Stimulated activated CD4-positive, alpha-beta T cell treated with anti-CD3 and anti-CD28 coated beads, Interleukin-2, amount 100 ng/mL, for 4 hours (primary cell): ENCODE results near the gene STH.
"Not testable (repeated sequence)": the region's sequence is repeated elsewhere in the genome, so short reads cannot be mapped to it uniquely, and the experiment has no call there.

Experiments used
- DNase-seq: peaks from one replicate; pipeline ENCODE4 v3.0.0-alpha.2; 2020; ENCODE audit warnings: low read depth

The STH gene

GRCh38 chr17:46007461-46007965 lies 8.5 kb downstream of the STH start:
- no peak for DNase-seq

DNA sequence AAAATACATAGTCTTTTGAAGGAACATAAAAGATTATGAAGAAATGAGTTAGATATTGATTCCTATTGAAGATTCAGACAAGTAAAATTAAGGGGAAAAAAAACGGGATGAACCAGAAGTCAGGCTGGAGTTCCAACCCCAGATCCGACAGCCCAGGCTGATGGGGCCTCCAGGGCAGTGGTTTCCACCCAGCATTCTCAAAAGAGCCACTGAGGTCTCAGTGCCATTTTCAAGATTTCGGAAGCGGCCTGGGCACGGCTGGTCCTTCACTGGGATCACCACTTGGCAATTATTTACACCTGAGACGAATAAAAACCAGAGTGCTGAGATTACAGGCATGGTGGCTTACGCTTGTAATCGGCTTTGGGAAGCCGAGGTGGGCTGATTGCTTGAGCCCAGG lies 9.5 kb downstream of the STH start:
- DNase-seq: no peak

- DNase-seq: no peak
These were observed 10.9 kb downstream of the STH start for GRCh38 chr17:46009681-46010596.

GRCh38 chr17:46010597-46011186 lies 11.6 kb downstream of the STH start:
- DNase-seq: no peak

GRCh38 chr17:46011711-46012505 lies 12.9 kb downstream of the STH start:
- DNase-seq: no peak

GRCh38 chr17:46012506-46013079 lies 13.5 kb downstream of the STH start:
- no peak for DNase-seq

GRCh38 chr17:46013127-46013501 lies 14.1 kb downstream of the STH start:
- no peak for DNase-seq

DNA sequence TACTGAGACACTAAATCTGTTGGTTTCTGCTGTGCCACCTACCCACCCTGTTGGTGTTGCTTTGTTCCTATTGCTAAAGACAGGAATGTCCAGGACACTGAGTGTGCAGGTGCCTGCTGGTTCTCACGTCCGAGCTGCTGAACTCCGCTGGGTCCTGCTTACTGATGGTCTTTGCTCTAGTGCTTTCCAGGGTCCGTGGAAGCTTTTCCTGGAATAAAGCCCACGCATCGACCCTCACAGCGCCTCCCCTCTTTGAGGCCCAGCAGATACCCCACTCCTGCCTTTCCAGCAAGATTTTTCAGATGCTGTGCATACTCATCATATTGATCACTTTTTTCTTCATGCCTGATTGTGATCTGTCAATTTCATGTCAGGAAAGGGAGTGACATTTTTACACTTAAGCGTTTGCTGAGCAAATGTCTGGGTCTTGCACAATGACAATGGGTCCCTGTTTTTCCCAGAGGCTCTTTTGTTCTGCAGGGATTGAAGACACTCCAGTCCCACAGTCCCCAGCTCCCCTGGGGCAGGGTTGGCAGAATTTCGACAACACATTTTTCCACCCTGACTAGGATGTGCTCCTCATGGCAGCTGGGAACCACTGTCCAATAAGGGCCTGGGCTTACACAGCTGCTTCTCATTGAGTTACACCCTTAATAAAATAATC lies 14.6 kb downstream of the STH start:
- DNase-seq: no peak

DNA sequence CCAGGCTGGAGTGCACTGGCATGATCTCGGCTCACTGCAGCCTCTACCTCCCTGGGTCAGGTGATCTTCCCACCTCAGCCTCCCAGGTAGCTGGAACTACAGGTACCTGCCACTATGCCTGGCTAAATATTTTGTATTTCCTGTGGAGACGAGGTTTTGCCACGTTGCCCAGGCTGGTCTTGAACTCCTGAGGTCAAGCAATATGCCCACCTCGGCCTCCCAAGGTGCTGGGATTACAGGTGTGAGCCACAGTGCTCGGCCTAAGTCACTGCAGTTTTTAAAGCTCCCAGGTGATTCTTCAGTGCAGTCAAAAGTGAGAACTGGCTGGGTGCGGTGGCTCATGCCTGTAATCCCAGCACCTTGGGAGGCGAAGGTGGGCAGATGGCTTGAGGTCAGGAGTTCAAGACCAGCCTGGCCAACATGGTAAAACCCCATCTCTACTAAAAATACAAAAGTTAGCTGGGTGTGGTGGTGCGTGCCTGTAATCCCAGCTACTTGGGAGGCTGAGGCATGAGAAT lies 20.4 kb downstream of the STH start:
- DNase-seq: not testable (repeated sequence)

GRCh38 chr17:46020023-46020761 lies 21.1 kb downstream of the STH start:
- peak; percentile 14 for DNase-seq

DNA sequence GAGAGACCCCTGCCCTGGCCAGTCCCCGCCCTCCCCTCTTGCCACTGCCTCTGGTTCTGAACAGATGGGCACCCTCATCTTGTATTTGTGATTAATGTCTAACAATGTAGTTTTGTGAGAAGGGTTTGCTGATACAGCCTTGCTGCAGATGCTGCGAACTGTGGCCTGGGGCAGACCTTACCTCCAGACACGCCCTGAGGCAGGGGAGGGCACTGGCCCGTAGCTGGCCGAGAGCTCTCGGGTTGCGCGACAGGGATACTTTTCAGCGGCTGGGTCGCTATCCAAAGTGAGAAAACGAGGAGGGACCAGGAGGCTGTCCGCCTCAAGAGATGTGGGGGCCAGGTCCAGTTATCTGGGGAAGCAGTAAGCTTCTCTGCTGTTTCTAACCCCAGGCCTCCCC lies 21.9 kb downstream of the STH start:
- no peak for DNase-seq

- DNase-seq: not testable (repeated sequence)
These were observed 24.3 kb downstream of the STH start for GRCh38 chr17:46023366-46023765.

DNA sequence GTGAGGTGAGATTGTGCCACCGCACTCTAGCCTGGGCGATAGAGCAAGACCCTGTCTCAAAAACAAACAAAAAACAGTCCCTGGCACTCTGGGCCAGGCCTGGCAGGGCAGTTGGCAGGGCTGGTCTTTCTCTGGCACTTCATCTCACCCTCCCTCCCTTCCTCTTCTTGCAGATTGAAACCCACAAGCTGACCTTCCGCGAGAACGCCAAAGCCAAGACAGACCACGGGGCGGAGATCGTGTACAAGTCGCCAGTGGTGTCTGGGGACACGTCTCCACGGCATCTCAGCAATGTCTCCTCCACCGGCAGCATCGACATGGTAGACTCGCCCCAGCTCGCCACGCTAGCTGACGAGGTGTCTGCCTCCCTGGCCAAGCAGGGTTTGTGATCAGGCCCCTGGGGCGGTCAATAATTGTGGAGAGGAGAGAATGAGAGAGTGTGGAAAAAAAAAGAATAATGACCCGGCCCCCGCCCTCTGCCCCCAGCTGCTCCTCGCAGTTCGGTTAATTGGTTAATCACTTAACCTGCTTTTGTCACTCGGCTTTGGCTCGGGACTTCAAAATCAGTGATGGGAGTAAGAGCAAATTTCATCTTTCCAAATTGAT lies 24.8 kb downstream of the STH start:
- DNase-seq: no peak

DNA sequence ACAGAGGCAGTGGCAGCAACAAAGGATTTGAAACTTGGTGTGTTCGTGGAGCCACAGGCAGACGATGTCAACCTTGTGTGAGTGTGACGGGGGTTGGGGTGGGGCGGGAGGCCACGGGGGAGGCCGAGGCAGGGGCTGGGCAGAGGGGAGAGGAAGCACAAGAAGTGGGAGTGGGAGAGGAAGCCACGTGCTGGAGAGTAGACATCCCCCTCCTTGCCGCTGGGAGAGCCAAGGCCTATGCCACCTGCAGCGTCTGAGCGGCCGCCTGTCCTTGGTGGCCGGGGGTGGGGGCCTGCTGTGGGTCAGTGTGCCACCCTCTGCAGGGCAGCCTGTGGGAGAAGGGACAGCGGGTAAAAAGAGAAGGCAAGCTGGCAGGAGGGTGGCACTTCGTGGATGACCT lies 25.5 kb downstream of the STH start:
- no peak for DNase-seq

DNA sequence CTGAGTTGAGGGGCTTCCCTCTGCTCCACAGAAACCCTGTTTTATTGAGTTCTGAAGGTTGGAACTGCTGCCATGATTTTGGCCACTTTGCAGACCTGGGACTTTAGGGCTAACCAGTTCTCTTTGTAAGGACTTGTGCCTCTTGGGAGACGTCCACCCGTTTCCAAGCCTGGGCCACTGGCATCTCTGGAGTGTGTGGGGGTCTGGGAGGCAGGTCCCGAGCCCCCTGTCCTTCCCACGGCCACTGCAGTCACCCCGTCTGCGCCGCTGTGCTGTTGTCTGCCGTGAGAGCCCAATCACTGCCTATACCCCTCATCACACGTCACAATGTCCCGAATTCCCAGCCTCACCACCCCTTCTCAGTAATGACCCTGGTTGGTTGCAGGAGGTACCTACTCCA lies 26.0 kb downstream of the STH start:
- DNase-seq: no peak

DNA sequence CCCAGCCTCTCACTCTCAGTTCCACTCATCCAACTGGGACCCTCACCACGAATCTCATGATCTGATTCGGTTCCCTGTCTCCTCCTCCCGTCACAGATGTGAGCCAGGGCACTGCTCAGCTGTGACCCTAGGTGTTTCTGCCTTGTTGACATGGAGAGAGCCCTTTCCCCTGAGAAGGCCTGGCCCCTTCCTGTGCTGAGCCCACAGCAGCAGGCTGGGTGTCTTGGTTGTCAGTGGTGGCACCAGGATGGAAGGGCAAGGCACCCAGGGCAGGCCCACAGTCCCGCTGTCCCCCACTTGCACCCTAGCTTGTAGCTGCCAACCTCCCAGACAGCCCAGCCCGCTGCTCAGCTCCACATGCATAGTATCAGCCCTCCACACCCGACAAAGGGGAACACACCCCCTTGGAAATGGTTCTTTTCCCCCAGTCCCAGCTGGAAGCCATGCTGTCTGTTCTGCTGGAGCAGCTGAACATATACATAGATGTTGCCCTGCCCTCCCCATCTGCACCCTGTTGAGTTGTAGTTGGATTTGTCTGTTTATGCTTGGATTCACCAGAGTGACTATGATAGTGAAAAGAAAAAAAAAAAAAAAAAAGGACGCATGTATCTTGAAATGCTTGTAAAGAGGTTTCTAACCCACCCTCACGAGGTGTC lies 26.6 kb downstream of the STH start:
- DNase-seq: no peak

DNA sequence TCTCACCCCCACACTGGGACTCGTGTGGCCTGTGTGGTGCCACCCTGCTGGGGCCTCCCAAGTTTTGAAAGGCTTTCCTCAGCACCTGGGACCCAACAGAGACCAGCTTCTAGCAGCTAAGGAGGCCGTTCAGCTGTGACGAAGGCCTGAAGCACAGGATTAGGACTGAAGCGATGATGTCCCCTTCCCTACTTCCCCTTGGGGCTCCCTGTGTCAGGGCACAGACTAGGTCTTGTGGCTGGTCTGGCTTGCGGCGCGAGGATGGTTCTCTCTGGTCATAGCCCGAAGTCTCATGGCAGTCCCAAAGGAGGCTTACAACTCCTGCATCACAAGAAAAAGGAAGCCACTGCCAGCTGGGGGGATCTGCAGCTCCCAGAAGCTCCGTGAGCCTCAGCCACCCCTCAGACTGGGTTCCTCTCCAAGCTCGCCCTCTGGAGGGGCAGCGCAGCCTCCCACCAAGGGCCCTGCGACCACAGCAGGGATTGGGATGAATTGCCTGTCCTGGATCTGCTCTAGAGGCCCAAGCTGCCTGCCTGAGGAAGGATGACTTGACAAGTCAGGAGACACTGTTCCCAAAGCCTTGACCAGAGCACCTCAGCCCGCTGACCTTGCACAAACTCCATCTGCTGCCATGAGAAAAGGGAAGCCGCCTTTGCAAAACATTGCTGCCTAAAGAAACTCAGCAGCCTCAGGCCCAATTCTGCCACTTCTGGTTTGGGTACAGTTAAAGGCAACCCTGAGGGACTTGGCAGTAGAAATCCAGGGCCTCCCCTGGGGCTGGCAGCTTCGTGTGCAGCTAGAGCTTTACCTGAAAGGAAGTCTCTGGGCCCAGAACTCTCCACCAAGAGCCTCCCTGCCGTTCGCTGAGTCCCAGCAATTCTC lies 27.4 kb downstream of the STH start:
- DNase-seq: no peak

DNA sequence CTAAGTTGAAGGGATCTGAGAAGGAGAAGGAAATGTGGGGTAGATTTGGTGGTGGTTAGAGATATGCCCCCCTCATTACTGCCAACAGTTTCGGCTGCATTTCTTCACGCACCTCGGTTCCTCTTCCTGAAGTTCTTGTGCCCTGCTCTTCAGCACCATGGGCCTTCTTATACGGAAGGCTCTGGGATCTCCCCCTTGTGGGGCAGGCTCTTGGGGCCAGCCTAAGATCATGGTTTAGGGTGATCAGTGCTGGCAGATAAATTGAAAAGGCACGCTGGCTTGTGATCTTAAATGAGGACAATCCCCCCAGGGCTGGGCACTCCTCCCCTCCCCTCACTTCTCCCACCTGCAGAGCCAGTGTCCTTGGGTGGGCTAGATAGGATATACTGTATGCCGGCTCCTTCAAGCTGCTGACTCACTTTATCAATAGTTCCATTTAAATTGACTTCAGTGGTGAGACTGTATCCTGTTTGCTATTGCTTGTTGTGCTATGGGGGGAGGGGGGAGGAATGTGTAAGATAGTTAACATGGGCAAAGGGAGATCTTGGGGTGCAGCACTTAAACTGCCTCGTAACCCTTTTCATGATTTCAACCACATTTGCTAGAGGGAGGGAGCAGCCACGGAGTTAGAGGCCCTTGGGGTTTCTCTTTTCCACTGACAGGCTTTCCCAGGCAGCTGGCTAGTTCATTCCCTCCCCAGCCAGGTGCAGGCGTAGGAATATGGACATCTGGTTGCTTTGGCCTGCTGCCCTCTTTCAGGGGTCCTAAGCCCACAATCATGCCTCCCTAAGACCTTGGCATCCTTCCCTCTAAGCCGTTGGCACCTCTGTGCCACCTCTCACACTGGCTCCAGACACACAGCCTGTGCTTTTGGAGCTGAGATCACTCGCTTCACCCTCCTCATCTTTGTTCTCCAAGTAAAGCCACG lies 28.3 kb downstream of the STH start:
- no peak for DNase-seq
